VCaP (cell line): ENCODE results near the gene GTF2I.
A peak's percentile ranks its signal among the peaks of the same experiment; 100 is the strongest.

Experiments
- H3K27ac ChIP-seq: fragments of 450-650 bp; 2 replicates; pipeline ENCODE4 v1.5.1; 2017
- TF ChIP-seq, protein P1 (sequence below): fragments of 450-650 bp; conservative IDR thresholded peaks from 2 replicates; pipeline ENCODE4 v1.5.1; 2017; ENCODE audit warnings: mild to moderate bottlenecking, moderate library complexity

The GTF2I gene

DNA sequence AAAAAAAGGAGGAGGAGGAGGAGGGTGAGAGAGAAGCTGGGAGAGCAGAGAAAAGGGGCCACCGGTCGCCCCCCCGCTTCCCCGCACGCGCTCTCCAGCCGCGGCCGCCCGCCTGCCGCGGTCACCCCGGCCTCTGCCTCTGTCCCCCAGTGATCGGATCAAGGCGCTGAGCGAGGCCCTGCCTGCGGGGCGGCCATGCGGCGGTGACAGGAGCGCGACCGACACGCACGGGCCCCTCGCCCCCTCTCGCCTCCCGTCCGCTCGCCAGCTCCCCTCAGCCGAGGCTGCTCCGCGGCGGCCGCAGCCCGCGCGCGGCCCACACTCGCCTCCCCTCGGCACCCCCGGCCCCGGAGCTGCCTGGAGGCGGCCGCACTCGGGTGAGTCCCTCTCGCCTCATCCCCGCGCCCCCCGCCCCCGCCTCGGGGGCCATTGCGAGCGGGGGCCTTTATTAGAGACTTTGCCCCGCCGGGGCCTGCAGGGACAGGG, at the start of gene GTF2I:
Gene GTF2I, plus strand, starts transcription at position 27 of the 486 bp plus-strand sequence. CDS start 31,411 bp downstream, outside the sequence.
- H3K27ac ChIP-seq, result peak within 1 kb of the TSS; percentile 100
- TF ChIP-seq, protein P1, sequence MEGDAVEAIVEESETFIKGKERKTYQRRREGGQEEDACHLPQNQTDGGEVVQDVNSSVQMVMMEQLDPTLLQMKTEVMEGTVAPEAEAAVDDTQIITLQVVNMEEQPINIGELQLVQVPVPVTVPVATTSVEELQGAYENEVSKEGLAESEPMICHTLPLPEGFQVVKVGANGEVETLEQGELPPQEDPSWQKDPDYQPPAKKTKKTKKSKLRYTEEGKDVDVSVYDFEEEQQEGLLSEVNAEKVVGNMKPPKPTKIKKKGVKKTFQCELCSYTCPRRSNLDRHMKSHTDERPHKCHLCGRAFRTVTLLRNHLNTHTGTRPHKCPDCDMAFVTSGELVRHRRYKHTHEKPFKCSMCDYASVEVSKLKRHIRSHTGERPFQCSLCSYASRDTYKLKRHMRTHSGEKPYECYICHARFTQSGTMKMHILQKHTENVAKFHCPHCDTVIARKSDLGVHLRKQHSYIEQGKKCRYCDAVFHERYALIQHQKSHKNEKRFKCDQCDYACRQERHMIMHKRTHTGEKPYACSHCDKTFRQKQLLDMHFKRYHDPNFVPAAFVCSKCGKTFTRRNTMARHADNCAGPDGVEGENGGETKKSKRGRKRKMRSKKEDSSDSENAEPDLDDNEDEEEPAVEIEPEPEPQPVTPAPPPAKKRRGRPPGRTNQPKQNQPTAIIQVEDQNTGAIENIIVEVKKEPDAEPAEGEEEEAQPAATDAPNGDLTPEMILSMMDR, result no peak

DNA sequence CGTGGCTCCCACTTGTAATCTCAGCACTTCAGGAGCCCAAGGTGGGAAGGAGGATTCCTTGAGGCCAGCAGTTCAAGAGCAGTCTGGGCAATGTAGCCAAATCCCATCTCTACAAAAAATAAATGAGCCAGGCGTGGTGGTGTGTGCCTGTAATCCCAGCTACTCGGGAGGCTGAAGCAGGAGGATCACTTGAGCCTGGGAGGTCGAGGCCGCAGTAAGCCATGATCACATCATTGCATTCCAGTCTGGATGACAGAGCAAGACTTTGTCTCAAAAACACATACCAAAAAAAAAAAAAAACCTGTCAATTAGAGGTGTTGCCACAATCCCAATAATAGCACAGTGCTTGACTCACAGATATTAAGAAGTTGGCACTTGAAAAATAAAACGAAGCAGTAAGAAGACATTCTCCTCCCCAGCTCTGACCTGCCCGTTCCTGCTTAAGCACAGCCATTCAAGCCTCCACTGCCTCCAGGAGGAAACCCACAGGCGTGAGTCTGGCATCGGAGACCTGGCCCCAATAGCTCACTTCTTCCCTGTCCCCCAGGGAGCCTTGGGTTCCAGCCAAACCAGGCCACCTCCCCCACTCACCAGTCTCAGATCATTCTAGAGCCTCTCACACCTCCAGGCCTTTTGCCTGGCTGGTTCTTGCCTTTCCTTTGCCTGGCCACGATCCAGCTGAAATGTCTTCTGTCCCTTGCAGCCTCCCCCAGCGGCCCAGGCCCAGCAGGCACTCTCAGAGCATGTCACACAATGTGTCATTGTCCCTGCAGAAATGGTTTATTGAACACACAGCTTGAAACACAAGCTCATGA, 45.3 kb upstream of the GTF2I start:
- TF ChIP-seq, protein P1, result no peak
- H3K27ac ChIP-seq, result peak overlapping the region; percentile 16; the same call in 1 of the 2 replicates

DNA sequence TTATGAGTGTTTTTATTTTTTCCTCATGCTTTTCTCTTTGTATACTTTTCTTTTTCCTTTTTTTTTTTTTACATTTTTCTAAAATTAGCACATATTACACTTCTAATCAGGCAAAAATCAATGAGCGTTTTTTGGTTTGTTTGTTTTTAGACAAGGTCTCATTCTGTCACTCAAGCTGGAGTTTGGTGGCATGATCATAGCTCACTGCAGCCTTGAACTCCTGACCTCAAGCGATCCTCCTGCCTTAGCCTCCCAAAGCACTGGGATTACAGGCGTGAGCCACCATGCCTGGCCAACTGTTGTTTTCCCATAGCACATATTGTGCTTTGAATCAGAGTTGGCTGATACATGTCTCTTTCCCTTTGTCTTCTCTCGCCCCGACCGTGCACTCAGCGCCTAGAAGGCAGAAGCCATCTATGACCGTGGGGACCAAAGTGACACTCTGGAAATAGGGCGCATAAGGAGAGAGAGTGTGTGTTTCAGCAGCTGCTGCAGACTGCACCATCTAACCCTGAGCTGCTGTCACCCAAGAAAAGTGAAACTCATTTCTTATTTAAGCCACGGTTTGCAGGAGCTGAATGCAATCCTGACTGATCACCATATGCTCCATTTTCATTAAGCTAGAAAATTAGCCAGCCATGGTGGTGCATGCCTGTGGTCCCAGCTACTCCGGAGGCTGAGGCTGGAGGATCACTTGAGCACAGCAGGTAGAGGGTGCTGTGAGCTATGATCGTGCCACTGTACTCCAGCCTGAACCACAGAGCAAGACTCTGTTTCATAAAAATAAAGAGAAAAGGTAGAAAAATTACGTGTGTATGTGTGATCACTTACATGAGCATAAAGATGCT, 41.4 kb upstream of the GTF2I start:
- H3K27ac ChIP-seq, result no peak overlapping the region
- TF ChIP-seq, protein P1, result no peak

DNA sequence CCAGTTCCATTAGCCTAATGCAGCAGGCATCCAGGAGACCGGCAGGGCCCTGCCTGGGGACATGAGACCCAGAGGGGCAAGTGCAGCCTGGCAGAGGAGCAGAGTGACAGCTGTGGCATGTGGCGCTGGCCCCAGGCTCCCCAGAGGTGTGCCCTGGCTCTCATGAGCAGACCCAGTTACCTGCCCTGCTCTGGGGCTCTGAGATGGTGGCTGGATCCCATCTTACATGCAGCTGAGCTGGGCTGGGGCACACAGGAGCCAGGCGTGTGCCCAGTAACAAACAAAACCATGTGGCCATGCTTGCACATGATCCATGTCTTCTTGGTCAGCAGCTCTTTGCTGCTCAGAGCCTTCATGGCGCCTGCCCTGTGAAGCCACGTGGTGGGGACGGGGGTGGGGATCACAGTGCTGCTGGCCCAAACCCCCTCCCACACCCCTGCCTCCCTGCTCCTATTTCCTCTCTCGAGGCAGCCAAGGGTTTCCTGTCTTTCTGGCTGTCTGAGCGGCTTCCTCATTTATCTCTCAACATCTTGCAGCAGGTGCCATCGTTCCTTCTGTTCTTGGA, 40.3 kb upstream of the GTF2I start:
- H3K27ac ChIP-seq, result 0 out of 2 replicates have a peak overlapping the region, but pooled peaks have one; percentile 22
- TF ChIP-seq, protein P1, result no peak

DNA sequence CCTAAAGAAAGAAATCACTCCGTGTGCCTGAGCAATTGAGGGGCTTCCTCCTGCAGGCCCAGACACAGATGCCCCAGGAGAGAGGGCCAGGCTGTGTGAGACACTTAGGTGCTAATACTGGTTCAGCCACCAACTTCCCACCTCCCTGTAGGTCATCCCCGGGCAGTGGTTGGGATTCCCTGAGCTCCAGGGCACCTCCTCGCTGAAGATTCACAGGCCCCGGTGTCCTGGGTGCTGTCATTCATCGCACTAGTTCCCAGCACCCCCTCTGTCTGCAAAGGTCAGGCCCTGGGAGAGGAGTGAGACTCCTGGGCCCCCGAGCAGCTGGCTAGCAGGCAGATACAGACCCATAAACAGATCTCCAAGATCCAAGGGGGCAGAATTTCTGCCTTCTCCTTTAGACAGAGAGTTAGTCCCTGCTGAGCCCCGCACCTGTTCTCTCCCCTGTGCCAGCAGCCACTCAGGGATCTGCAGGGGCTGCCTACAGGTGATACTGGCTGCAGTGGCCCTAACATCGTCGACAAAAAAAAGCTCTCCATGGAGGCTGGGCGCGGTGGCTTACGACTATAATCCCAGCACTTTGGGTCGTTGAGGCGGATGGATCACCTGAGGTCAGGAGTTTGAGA, 38.2 kb upstream of the GTF2I start:
- TF ChIP-seq, protein P1, result no peak
- no peak overlapping the region for H3K27ac ChIP-seq

DNA sequence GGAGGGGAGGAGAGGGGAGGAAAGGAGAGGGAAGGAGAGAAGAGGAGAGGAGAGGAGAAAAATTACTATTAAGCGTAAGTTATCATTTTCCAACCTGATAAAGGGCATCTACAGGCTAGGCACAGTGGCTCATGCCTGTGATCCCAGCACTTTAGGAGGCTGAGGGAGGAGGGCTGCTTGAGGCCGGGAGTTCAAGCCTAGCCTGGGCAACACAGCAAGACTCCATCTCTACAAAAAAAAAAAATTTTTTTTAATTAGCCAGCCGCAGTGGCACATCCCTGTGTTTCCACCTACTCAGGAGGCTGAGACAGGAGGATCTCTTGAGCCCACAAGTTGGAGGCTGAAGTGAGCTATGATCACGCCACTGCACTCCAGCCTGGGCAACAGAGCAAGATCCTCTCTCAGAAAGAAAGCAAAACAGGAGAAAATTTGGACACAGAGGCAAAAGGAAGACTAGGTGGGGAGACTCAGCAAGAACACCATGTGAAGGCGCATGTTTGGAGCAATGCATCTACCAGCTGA, 35.2 kb upstream of the GTF2I start:
- no peak overlapping the region for H3K27ac ChIP-seq

More for the DNA sequence above, 35.2 kb upstream of the GTF2I start:
- TF ChIP-seq, protein P1, result no peak
